Liver (tissue), 3 donors: ENCODE results near the gene TRIM73.
"Not testable (repeated sequence)": the region's sequence is repeated elsewhere in the genome, so short reads cannot be mapped to it uniquely, and the experiment has no call there.

Experiments used
- ATF3 ChIP-seq: IDR thresholded peaks from 2 replicates; pipeline ENCODE4 v1.6.1; 2016; ENCODE audit warnings: antibody characterized with exemption
- CTCF ChIP-seq: fragments of 150-350 bp; IDR thresholded peaks from 2 replicates; pipeline ENCODE4 v1.5.1; 2017; ENCODE audit warnings: improper control_type of control experiment, low read depth, low read length; ENCODE audit not compliant: missing input control
- FOXA1 ChIP-seq: IDR thresholded peaks from 2 replicates; pipeline ENCODE4 v1.6.1; 2016; ENCODE audit warnings: antibody characterized with exemption
- FOXA2 ChIP-seq: IDR thresholded peaks from 2 replicates; pipeline ENCODE4 v1.6.1; 2016; ENCODE audit warnings: antibody characterized with exemption
- HNF4A ChIP-seq, 2 donors: conservative IDR thresholded peaks; 2 replicates each; pipeline ENCODE4 v1.6.1; 2016; ENCODE audit warnings: antibody characterized with exemption in 2 of 2, mild to moderate bottlenecking in 2 of 2
- MAX ChIP-seq: IDR thresholded peaks from 2 replicates; pipeline ENCODE4 v1.6.1; 2016; ENCODE audit warnings: antibody characterized with exemption
- NR2F2 ChIP-seq: IDR thresholded peaks from 2 replicates; pipeline ENCODE4 v1.6.1; 2016; ENCODE audit warnings: antibody characterized with exemption
- RAD21 ChIP-seq, 2 donors: IDR thresholded peaks; 2 replicates each; pipeline ENCODE4 v1.6.1; 2016; ENCODE audit warnings: antibody characterized with exemption in 2 of 2, mild to moderate bottlenecking in 2 of 2
- RXRA ChIP-seq, 2 donors: IDR thresholded peaks; 2 replicates each; pipeline ENCODE4 v1.6.1; 2017 to 2018; ENCODE audit warnings: antibody characterized with exemption in 2 of 2, mild to moderate bottlenecking in 1 of 2
- SP1 ChIP-seq: IDR thresholded peaks from 2 replicates; pipeline ENCODE4 v1.6.1; 2018; ENCODE audit warnings: antibody characterized with exemption, mild to moderate bottlenecking
- YY1 ChIP-seq: IDR thresholded peaks from 2 replicates; pipeline ENCODE4 v1.6.1; 2016; ENCODE audit warnings: antibody characterized with exemption, mild to moderate bottlenecking
- donor health status: healthy.
- donor health status: healthy.

- not testable (repeated sequence) for TF ChIP-seq CTCF; MAX; FOXA1; RAD21 (IDR thresholded peaks at IDR 0.05); SP1; NR2F2; YY1; HNF4A (conservative IDR thresholded peaks at IDR 0.05); ATF3; RXRA (IDR thresholded peaks at IDR 0.05); FOXA2
Measured at GRCh38 chr7:75419210-75419609, 23.8 kb downstream of the TRIM73 start.
